Mucosa of descending colon (tissue), 3 donors: ENCODE data around the gene TPX2. TPM values are rescaled to one million over a fixed set of nuclear protein-coding genes. Genes with fewer than 3 reads are reported as not detected.

Source experiments
- ATAC-seq: fragments of 200-7000 bp; cut with Tn5 transposase; one replicate; pipeline ENCODE4 v1.9.1; 2020; ENCODE audit warnings: mild to moderate bottlenecking, moderate library complexity
- DNase-seq, 3 donors: peaks; one replicate each; pipeline ENCODE4 v3.0.0-alpha.2; 2020
- H3K36me3 ChIP-seq: fragments of 200-600 bp; one replicate; pipeline ENCODE4 v1.8.0; 2021; ENCODE audit warnings: low read depth, mild to moderate bottlenecking
- H3K4me1 ChIP-seq: fragments of 200-600 bp; one replicate; pipeline ENCODE4 v1.8.0; 2021; ENCODE audit warnings: low read depth, mild to moderate bottlenecking
- H3K4me3 ChIP-seq: fragments of 200-600 bp; one replicate; pipeline ENCODE4 v1.8.0; 2021; ENCODE audit warnings: mild to moderate bottlenecking
- H3K9me3 ChIP-seq: fragments of 200-600 bp; one replicate; pipeline ENCODE4 v1.8.0; 2021; ENCODE audit warnings: mild to moderate bottlenecking
- intact Hi-C, 2 donors: fragments of 100-400 bp; cut with DNase I in 1 of 2; cut with micrococcal nuclease in 1 of 2; formaldehyde crosslinking; loops; one replicate each; pipeline versions ENCODE4 v1.11.0 to v1.11.1; 2022; cut with DNase I, micrococcal nuclease
- total RNA-seq, 3 donors: library from RNA; stranded (reverse); fragmentation: NEBNext Ultra II Directional in 2 of 3; extraction: Animal tissue kit (Norgen Biotek cat#: 25700) in 2 of 3; gene quantifications; one replicate each; pipeline versions ENCODE4 v1.2.1 to v1.2.4, GENCODE V29; 2021 to 2023
- TF ChIP-seq, protein P1 (sequence below): fragments of 200-600 bp; IDR thresholded peaks from one replicate; pipeline ENCODE4 v1.8.0; 2022; ENCODE audit warnings: antibody characterized with exemption, mild to moderate bottlenecking
- donor health status: DM: no; HTN: no; CAD: no; lungs with moderate emphysema.
- donor health status: DM: no; HTN: no; CAD: no.
- donor health status: DM: no; HTN: yes; CAD: no.

The TPX2 gene
- total RNA-seq, 3 donors from 2014 or later, result 3.0 to 26.6 (median 8.8) TPM

GRCh38 chr20:31843881-31844280 lies 104.8 kb downstream of the TPX2 start:
- intact Hi-C loops, result no loop called here
- no peak overlapping the region for H3K4me3 ChIP-seq
- TF ChIP-seq, protein P1, sequence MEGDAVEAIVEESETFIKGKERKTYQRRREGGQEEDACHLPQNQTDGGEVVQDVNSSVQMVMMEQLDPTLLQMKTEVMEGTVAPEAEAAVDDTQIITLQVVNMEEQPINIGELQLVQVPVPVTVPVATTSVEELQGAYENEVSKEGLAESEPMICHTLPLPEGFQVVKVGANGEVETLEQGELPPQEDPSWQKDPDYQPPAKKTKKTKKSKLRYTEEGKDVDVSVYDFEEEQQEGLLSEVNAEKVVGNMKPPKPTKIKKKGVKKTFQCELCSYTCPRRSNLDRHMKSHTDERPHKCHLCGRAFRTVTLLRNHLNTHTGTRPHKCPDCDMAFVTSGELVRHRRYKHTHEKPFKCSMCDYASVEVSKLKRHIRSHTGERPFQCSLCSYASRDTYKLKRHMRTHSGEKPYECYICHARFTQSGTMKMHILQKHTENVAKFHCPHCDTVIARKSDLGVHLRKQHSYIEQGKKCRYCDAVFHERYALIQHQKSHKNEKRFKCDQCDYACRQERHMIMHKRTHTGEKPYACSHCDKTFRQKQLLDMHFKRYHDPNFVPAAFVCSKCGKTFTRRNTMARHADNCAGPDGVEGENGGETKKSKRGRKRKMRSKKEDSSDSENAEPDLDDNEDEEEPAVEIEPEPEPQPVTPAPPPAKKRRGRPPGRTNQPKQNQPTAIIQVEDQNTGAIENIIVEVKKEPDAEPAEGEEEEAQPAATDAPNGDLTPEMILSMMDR, result no peak

DNA sequence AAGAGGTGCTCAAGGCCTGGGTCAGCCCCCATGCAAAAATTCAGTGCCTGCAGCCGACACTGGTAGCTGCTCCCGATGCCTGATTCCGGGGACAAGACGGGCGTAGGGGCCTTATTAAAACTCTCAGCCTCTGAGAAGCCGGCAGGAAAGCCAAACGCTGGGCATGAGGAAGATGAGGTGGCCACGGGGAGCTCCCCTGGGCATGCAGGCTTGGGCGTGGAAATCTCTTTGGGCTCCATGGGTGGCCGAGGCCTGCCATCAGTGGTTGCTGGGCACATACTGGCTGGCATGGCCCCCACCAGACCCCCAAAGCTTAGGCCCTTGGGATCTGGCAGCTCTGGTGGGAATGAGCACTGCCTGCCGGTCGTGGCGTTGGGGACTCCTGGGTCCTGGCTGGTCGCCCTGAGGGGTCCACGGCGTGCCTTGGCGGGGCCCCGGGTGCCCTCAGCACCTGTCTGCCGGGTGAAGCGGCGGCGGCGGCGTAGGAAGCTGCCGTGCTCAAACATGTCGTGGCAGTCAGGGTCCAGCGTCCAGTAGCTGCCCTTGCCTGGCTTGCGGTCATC lies 105.7 kb downstream of the TPX2 start:
- Histone ChIP-seq H3K4me1 (peaks cover 3% of the 10 kb centered on the region), H3K36me3 (no peaks in the 10 kb centered on the region), H3K9me3 (no peaks in the 10 kb centered on the region), H3K4me3 (no peak overlapping the region)
- DNase-seq, result no peak
- ATAC-seq, result no peak
- intact Hi-C loops, result no loop called here
- TF ChIP-seq, protein P1, result no peak

More at GRCh38 chr20:31843881-31844280, 104.8 kb downstream of the TPX2 start:
- H3K9me3 ChIP-seq, result no peaks in the 10 kb centered on the region
- H3K4me1 ChIP-seq, result no peaks in the 10 kb centered on the region
- no peaks in the 10 kb centered on the region for H3K36me3 ChIP-seq
- ATAC-seq, result no peak
- DNase-seq, result no peak

GRCh38 chr20:31845300-31845863 lies 106.3 kb downstream of the TPX2 start, which contains the start of gene FOXS1:
Gene FOXS1 (minus strand): TSS chr20:31845604. CDS start chr20:31845542, 62 bp downstream.
- Histone ChIP-seq H3K36me3 (no peaks in the 10 kb centered on the region), H3K4me3 (no peak within 1 kb of the TSS), H3K9me3 (no peaks in the 10 kb centered on the region), H3K4me1 (peaks cover 3% of the 10 kb centered on the region)
- DNase-seq (no peak), ATAC-seq (no peak)
- intact Hi-C loops, result no loop called here
- TF ChIP-seq, protein P1, result no peak

DNA sequence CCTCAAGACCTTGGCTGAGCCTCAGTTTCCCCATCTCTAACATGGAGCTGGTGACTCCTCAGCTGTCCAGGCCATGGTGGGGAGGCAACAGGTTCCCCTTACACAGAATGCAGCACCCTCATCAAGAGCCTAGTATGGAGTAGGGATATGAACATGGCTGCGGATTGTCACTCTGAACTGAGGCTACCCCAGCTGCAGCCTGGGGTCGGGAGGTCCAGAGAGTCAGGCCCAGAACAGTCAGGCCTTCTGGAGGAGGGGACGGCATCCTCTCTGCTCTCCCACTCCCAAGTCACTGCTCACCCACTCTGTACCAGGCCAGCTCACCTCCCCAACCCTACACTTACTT lies 107.7 kb downstream of the TPX2 start:
- Histone ChIP-seq H3K4me3 (no peak overlapping the region), H3K9me3 (no peaks in the 10 kb centered on the region), H3K4me1 (peaks cover 3% of the 10 kb centered on the region), H3K36me3 (no peaks in the 10 kb centered on the region)
- ATAC-seq, result no peak
- DNase-seq, result no peak
- intact Hi-C loops, result no loop called here
- TF ChIP-seq, protein P1, result no peak

DNA sequence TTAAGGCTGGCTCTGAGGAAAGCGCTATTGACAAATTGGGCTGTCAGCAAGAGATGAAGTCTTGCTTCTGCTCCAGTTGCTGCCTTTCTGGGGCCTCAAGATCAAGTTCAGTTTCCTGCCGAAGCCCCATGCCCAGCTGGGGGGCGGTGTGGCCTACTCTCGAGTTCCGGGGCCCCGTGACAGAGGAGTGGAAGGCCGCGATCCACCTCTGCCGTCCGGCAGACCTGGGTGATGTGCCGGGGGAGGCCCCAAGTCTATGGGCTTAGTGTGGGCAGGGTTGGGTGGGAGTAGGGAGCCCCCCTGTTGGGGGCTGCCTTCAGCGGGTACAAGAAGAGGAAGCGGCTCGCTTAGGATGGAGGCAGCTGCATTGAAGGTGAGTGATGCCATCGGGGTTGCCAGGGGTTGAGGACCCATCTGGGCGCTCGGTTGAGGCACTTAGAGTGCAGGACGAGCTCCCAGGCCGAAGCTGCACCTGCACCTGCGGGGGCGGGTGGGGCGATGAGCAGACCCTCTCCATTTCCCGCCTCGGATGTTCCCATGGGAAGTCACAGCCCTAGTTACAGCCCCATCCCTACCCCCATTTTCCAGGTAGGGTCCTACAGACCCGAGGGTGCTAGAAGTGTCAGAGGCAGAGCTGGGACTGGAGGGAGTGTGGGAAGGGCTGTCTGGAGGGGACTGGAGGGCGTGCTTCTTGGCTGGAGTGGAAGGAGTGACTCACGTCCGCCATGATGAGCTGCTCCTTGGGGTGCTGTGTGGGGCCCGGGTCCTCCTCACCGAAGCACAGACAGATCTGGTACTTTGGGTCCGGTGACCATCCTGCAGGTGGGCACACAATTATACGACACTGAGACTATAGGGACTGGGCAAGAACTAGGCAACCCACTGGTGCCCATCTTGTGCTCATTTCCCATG lies 109.3 kb downstream of the TPX2 start:
- intact Hi-C loops, result no loop called here
- Histone ChIP-seq H3K36me3 (no peaks in the 10 kb centered on the region), H3K9me3 (no peaks in the 10 kb centered on the region), H3K4me3 (no peak overlapping the region), H3K4me1 (peaks cover 3% of the 10 kb centered on the region)
- DNase-seq (no peak), ATAC-seq (no peak)
- TF ChIP-seq, protein P1, result no peak
